K562 (cell line): Measurements from ENCODE around the gene CBX3. TPM values are rescaled to one million over a fixed set of nuclear protein-coding genes. Genes with fewer than 3 reads are reported as not detected.

Experiments
- CBX2 ChIP-seq: fragments of 200-600 bp; sonication (generic); IDR thresholded peaks from one replicate; pipeline ENCODE4 v1.6.1; 2012; ENCODE audit warnings: mild to moderate bottlenecking, low read length, inconsistent platforms; ENCODE audit not compliant: insufficient read depth, poor library complexity, severe bottlenecking
- ETV6 ChIP-seq, 3 experiments: fragments of 150-350 bp in 1 of 3; sonication (generic) in 1 of 3; formaldehyde crosslinking in 1 of 3; IDR thresholded peaks; 2 replicates each; pipeline versions ENCODE4 v1.6.1 to v1.8.0; 2014 to 2022; ENCODE audit warnings: borderline replicate concordance in 2 of 3, low read depth in 2 of 3, antibody characterized with exemption in 1 of 3, low read length in 1 of 3, mild to moderate bottlenecking in 1 of 3, missing genetic modification reagents in 1 of 3
- FOXA3 ChIP-seq, 2 experiments: fragments of 450-650 bp in 1 of 2; sonication (generic) in 1 of 2; formaldehyde crosslinking; IDR thresholded peaks in 1 of 2; conservative IDR thresholded peaks in 1 of 2; 2 replicates each; pipeline versions ENCODE4 v1.4.0 to v1.8.0; 2020 to 2022; ENCODE audit warnings: mild to moderate bottlenecking in 2 of 2, missing genetic modification reagents in 1 of 2
- JUNB ChIP-seq: fragments of 450-650 bp; formaldehyde crosslinking; conservative IDR thresholded peaks from 2 replicates; pipeline ENCODE4 v1.4.0; 2020; ENCODE audit warnings: mild to moderate bottlenecking
- JUND ChIP-seq, 2 experiments: IDR thresholded peaks; 2 replicates in 1 of 2; 3 replicates in 1 of 2; pipeline ENCODE4 v1.6.1; 2011; ENCODE audit warnings: borderline replicate concordance in 2 of 2, low read depth in 2 of 2, low read length in 2 of 2, improper control_type of control experiment in 1 of 2, missing biosample characterization in 1 of 2, missing genetic modification characterization in 1 of 2, missing genetic modification reagents in 1 of 2
- KLF10 ChIP-seq: fragments of 250-450 bp; sonication (Bioruptor Pico); IDR thresholded peaks from 2 replicates; pipeline ENCODE4 v1.6.1; 2021; ENCODE audit warnings: matching md5 sums
- MYC ChIP-seq, 2 experiments: fragments of 250-450 bp in 1 of 2; sonication (Bioruptor Pico) in 1 of 2; IDR thresholded peaks; 2 replicates each; pipeline versions ENCODE4 v1.5.1 to v1.6.1; 2012 to 2021; ENCODE audit warnings: low read depth in 2 of 2, borderline replicate concordance in 1 of 2, improper control_type of control experiment in 1 of 2, low read length in 1 of 2, mild to moderate bottlenecking in 1 of 2, moderate library complexity in 1 of 2
- RAD21 ChIP-seq, 2 experiments: fragments of 250-450 bp in 1 of 2; fragments of 450-650 bp in 1 of 2; sonication (Bioruptor Pico) in 1 of 2; formaldehyde crosslinking in 1 of 2; IDR thresholded peaks in 1 of 2; conservative IDR thresholded peaks in 1 of 2; 2 replicates each; pipeline versions ENCODE4 v1.4.0 to v1.8.0; 2020 to 2022; ENCODE audit warnings: mild to moderate bottlenecking in 2 of 2, moderate library complexity in 1 of 2
- RB1 ChIP-seq: fragments of 450-650 bp; IDR thresholded peaks from 2 replicates; pipeline ENCODE4 v1.6.1; 2017; ENCODE audit warnings: low read depth, mild to moderate bottlenecking
- SMAD4 ChIP-seq: fragments of 250-450 bp; sonication (Bioruptor Pico); conservative IDR thresholded peaks from 2 replicates; pipeline ENCODE4 v1.8.0; 2021; ENCODE audit warnings: inconsistent platforms, mild to moderate bottlenecking, moderate library complexity
- STAG1 ChIP-seq: sonication (generic); formaldehyde crosslinking; IDR thresholded peaks from 2 replicates; pipeline ENCODE4 v1.5.0; 2020; ENCODE audit warnings: missing genetic modification reagents, borderline replicate concordance
- TAF15 ChIP-seq: fragments of 200-400 bp; formaldehyde crosslinking; IDR thresholded peaks from 2 replicates; pipeline ENCODE4 v1.6.1; 2017; ENCODE audit warnings: mild to moderate bottlenecking, low read depth, low read length, moderate library complexity
- ZEB2 ChIP-seq: fragments of 450-650 bp; IDR thresholded peaks from 2 replicates; pipeline ENCODE4 v1.6.1; 2016
- ZNF175 ChIP-seq: fragments of 200-800 bp; sonication (Bioruptor generic); IDR thresholded peaks from 2 replicates; pipeline ENCODE4 v1.6.1; 2016; ENCODE audit warnings: low read depth, mild to moderate bottlenecking, missing genetic modification characterization, missing compliant biosample characterization
- ZNF253 ChIP-seq: fragments of 250-450 bp; sonication (Bioruptor Pico); conservative IDR thresholded peaks from 2 replicates; pipeline ENCODE4 v1.6.1; 2021; ENCODE audit warnings: mild to moderate bottlenecking
- polyA plus RNA-seq, 8 experiments: library from polyadenylated mRNA; depleted of rRNA in 4 of 8; stranded (reverse) in 5 of 8; unstranded in 3 of 8; fragments of >200 nt; fragmentation: Nextera tagmentation in 2 of 8; fragmentation: Illumina TruSeq in 1 of 8; extraction: Ambion mirVana in 2 of 8; extraction: Trizol in 1 of 8; gene quantifications; 2 replicates each; pipeline versions ENCODE4 v1.2.1 to v1.2.3, GENCODE V29; 2011 to 2014; ENCODE audit warnings: inconsistent platforms in 1 of 8, missing spikeins in 1 of 8
- total RNA-seq, 7 experiments: library from RNA; depleted of rRNA in 6 of 7; stranded (reverse); fragments of >200 nt in 6 of 7; fragmentation: Illumina TruSeq in 2 of 7; extraction: Trizol in 2 of 7; gene quantifications; 2 replicates each; pipeline versions ENCODE4 v1.2.1 to v1.2.3, GENCODE V29; 2011 to 2021; ENCODE audit warnings: low replicate concordance in 1 of 7
- TF ChIP-seq, protein P1 (sequence below): IDR thresholded peaks from 3 replicates; pipeline ENCODE4 v1.6.1; 2011; ENCODE audit warnings: borderline replicate concordance, mild to moderate bottlenecking; ENCODE audit not compliant: insufficient read length, insufficient read depth

Gene CBX3
- total and polyA plus RNA-seq, 9 of the 15 experiments (the other 6 are each of a cell fraction or from before 2014, with no cell fraction given): 198 to 413 (median 328) TPM

DNA sequence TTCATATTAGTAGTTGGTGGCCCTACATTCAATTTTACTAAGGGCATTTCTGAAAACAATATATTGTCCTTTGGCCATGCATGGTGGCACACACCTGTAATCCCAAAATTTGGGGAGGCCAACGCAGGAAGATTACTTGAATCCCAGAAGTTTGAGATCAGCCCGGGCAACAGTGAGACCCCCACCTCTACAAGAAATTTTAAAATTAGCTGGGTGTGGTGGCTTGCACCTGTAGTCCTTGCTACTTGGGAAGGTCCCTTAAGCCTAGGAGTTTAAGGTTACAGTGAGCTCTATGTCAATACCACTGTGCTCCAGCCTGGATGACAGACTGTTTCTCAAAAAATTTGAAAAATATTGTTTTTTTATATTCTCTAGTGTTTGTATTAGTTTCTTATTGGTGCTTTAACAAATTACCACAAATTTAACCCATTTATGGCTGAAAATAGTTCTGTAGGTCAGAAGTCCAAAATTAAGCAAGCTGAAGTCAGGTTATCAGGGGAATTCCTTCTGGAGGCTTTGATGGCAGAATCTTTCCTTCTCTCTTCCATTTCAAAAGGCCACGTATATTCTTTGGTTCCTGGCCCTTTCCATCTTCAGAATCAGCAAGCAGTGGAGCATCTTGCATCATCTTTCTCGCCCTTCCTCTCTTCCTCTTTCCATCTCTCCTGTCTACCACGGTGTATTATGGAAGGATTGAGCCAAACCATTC lies 12.4 kb downstream of the CBX3 start (continued):
- TF ChIP-seq RAD21 (CRISPR knock-in tag; conservative IDR thresholded peaks at IDR 0.05 in 1 of 2, IDR thresholded peaks at IDR 0.05 in 1 of 2) (no peak), ZNF175 (CRISPR knock-in tag) (no peak), FOXA3 (CRISPR knock-in tag; conservative IDR thresholded peaks at IDR 0.05 in 1 of 2, IDR thresholded peaks at IDR 0.05 in 1 of 2) (no peak), ZNF253 (no peak), TAF15 (no peak), RB1 (no peak), STAG1 (CRISPR knock-in tag) (no peak), SMAD4 (CRISPR knock-in tag) (0 out of 2 replicates have a peak, but pooled peaks have one; percentile 55), JUND (IDR thresholded peaks at IDR 0.05; ENCODE audit: borderline replicate concordance, low read depth, low read length) (peak; percentile 69), JUND (tag; IDR thresholded peaks at IDR 0.05; ENCODE audit: borderline replicate concordance, low read depth, low read length) (no peak; the same call in 2 of the 3 replicates), ETV6 (IDR thresholded peaks at IDR 0.05; ENCODE audit: borderline replicate concordance in 1 of 2, low read depth in 2 of 2, low read length in 1 of 2) (no peak), ETV6 (CRISPR knock-in tag; IDR thresholded peaks at IDR 0.05; ENCODE audit: borderline replicate concordance) (no peak), ZEB2 (0 out of 2 replicates have a peak, but pooled peaks have one; percentile 30), JUNB (CRISPR knock-in tag) (no peak), MYC (IDR thresholded peaks at IDR 0.05; ENCODE audit: low read depth, low read length) (no peak), MYC (CRISPR knock-in tag; IDR thresholded peaks at IDR 0.05; ENCODE audit: borderline replicate concordance, low read depth) (no peak), CBX2 (no peak), KLF10 (CRISPR knock-in tag) (no peak)
- TF ChIP-seq, protein P1, sequence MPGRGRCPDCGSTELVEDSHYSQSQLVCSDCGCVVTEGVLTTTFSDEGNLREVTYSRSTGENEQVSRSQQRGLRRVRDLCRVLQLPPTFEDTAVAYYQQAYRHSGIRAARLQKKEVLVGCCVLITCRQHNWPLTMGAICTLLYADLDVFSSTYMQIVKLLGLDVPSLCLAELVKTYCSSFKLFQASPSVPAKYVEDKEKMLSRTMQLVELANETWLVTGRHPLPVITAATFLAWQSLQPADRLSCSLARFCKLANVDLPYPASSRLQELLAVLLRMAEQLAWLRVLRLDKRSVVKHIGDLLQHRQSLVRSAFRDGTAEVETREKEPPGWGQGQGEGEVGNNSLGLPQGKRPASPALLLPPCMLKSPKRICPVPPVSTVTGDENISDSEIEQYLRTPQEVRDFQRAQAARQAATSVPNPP: no peak
